Tibial nerve (tissue), 3 donors: Measurements from ENCODE around the gene CDCA5.
A peak's percentile ranks its signal among the peaks of the same experiment; 100 is the strongest.

Experiments
- POLR2A ChIP-seq, 2 donors: fragments of 450-650 bp; IDR thresholded peaks; one replicate each; pipeline ENCODE4 v1.6.1; 2017; ENCODE audit warnings: antibody characterized with exemption in 2 of 2, mild to moderate bottlenecking in 2 of 2, moderate library complexity in 2 of 2
- TF ChIP-seq, protein P1 (sequence below), 5 experiments: fragments of 200-600 bp in 3 of 5; fragments of 450-650 bp in 2 of 5; sonication (generic) in 3 of 5; IDR thresholded peaks; one replicate each; pipeline ENCODE4 v1.5.1; 2016 to 2019; ENCODE audit warnings: antibody characterized with exemption in 5 of 5, mild to moderate bottlenecking in 3 of 5, moderate library complexity in 2 of 5

DNA sequence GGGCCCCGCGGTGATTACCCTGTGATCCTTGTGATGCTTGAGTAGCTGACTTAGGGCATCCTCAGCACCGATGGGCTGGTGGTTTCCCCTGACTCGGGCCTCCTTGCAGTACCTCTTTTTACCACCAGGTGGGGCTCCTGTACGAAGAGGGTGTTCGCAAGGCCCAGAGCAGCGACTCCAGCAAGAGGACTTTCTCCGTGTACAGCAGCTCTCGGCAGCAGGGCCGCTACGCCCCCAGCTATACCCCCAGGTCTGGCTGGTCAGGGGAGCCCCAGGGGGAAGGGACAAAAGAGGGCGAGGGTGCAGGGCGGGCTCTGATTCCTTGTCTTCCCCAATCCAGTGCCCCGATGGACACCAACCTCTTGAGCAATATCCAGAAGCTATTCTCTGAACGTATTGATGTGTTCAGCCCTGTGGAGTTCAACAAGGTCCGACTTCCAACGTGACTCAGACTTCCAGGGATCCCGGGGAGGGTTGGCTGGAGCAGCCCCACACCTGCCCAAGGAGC is 26.6 kb upstream of the CDCA5 start:
- TF ChIP-seq, protein P1, sequence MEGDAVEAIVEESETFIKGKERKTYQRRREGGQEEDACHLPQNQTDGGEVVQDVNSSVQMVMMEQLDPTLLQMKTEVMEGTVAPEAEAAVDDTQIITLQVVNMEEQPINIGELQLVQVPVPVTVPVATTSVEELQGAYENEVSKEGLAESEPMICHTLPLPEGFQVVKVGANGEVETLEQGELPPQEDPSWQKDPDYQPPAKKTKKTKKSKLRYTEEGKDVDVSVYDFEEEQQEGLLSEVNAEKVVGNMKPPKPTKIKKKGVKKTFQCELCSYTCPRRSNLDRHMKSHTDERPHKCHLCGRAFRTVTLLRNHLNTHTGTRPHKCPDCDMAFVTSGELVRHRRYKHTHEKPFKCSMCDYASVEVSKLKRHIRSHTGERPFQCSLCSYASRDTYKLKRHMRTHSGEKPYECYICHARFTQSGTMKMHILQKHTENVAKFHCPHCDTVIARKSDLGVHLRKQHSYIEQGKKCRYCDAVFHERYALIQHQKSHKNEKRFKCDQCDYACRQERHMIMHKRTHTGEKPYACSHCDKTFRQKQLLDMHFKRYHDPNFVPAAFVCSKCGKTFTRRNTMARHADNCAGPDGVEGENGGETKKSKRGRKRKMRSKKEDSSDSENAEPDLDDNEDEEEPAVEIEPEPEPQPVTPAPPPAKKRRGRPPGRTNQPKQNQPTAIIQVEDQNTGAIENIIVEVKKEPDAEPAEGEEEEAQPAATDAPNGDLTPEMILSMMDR (IDR thresholded peaks at IDR 0.05): peak; percentile 97 to 100 (median 99)
- no peak for TF ChIP-seq POLR2A (IDR thresholded peaks at IDR 0.05)
